Left ventricle myocardium superior (tissue), 1 donor: Measurements from ENCODE around the gene ACTL10. TPM values are rescaled to one million over a fixed set of nuclear protein-coding genes. Genes with fewer than 3 reads are reported as not detected.

Experiments
- ATAC-seq: fragments of 200-7000 bp; cut with Tn5 transposase; one replicate; pipeline ENCODE4 v1.9.1; 2020; ENCODE audit warnings: mild to moderate bottlenecking, moderate library complexity
- DNase-seq: peaks from one replicate; pipeline ENCODE4 v3.0.0-alpha.2; 2020
- intact Hi-C: fragments of 100-400 bp; cut with micrococcal nuclease; formaldehyde crosslinking; loops from one replicate; pipeline ENCODE4 v1.11.0; 2022
- total RNA-seq: library from RNA; stranded (reverse); fragmentation: NEBNext Ultra II Directional; extraction: Animal tissue kit (Norgen Biotek cat#: 25700); gene quantifications from one replicate; pipeline ENCODE4 v1.2.1, GENCODE V29; 2021
- donor health status: DM: no; HTN: yes; CAD: no; lungs with severe emphysema.

The ACTL10 gene
- total RNA-seq, 1 donor from 2014 or later: 0.40 TPM

GRCh38 chr20:33709398-33709797 is 42.7 kb downstream of the ACTL10 start:
- no peak for DNase-seq
- no peak for ATAC-seq
- intact Hi-C loops: no loop called here

GRCh38 chr20:33709905-33710541 is 43.3 kb downstream of the ACTL10 start:
- ATAC-seq: no peak
- intact Hi-C loops: no loop called here

GRCh38 chr20:33710681-33711445 is 44.1 kb downstream of the ACTL10 start:
- DNase-seq (no peak), ATAC-seq (no peak)
- intact Hi-C loops: no loop called here

More at GRCh38 chr20:33709905-33710541, 43.3 kb downstream of the ACTL10 start:
- no peak for DNase-seq

DNA sequence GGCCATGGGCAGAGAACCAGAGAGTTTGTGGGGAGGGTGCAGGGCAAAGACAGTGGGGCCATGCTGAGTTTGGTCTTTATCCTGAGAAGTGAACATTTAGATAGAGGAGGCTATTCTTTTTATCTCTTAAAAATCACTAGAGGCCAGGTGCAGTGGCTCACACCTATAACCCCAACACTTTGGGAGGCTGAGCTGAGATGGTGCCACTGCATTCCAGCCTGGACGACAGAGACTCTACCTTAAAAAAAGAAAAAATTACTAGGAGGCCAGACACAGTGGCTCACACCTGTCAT is 44.6 kb downstream of the ACTL10 start:
- intact Hi-C loops: no loop called here

GRCh38 chr20:33713865-33714367 is 47.2 kb downstream of the ACTL10 start:
- no peak for ATAC-seq
- intact Hi-C loops: no loop called here
- DNase-seq: no peak

More for the DNA sequence above, 44.6 kb downstream of the ACTL10 start:
- DNase-seq (no peak), ATAC-seq (no peak)

DNA sequence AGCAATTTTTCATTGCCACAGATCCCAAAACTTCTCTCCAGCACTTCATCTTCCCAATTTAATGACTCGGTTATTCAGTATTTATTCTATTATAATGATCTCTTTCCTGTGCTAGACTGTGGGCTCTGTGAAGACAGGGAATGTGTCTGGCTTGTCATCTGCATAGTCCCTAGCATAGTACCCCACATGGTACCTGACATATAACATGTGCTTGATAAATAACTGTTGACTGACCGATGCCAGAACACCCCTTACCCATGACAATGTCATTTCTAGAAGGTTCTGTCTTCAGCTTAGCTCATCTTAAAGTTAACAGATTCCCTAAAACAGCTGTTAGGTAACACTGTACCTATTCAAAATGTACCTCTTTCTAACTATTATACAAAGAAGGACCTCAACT is 49.8 kb downstream of the ACTL10 start:
- intact Hi-C loops: no loop called here
- ATAC-seq: no peak
- no peak for DNase-seq

Other genes starting within 250 kb of the ACTL10 start
- 226 TPM for gene SNTA1, start 223.2 kb upstream of the ACTL10 start, total RNA-seq
- gene CBFA2T2, start 176.8 kb upstream of the ACTL10 start, total RNA-seq: 10.2 TPM
- gene C20orf144, start 4.6 kb upstream of the ACTL10 start, total RNA-seq: not detected
- 71.8 TPM for gene NECAB3, start 7.5 kb downstream of the ACTL10 start, total RNA-seq
- gene E2F1, start 19.4 kb downstream of the ACTL10 start, total RNA-seq: 1.8 TPM
- gene PXMP4, start 53.4 kb downstream of the ACTL10 start, total RNA-seq: 13.5 TPM
- 2.4 TPM for gene ZNF341, start 65.1 kb downstream of the ACTL10 start, total RNA-seq
- gene CHMP4B, start 144.4 kb downstream of the ACTL10 start, total RNA-seq: 101 TPM